K562 (cell line): ENCODE data around the gene ZRANB3. TPM values are rescaled to one million over a fixed set of nuclear protein-coding genes. Genes with fewer than 3 reads are reported as not detected.

Experiments used
- ATAC-seq: fragments of 200-7000 bp; cut with Tn5 transposase; 3 replicates; pipeline ENCODE4 v1.9.1; 2020; ENCODE audit warnings: moderate library complexity
- BruUV-seq: library from RNA; stranded (reverse); fragments of 400-500 nt; replicated peaks from 2 replicates; lab custom pipeline; 2021; lab: Mats Ljungman, UMichigan
- CTCF ChIA-PET: fragments of 300-600 bp; formaldehyde crosslinking; extraction: SDS; loops from one replicate; lab custom pipeline; 2021; ENCODE audit warnings: low intra/inter-chr PET ratio; lab: Yijun Ruan, JAX
- POLR2A ChIA-PET: fragments of 300-600, 350-650 bp; sonication (Branson Sonifier 250); formaldehyde crosslinking; extraction: SDS; loops from one replicate; lab custom pipeline; 2021; ENCODE audit warnings: antibody characterized with exemption, inconsistent platforms; lab: Yijun Ruan, JAX
- DNase-seq, 4 experiments: peaks; one replicate each; pipeline versions ENCODE4 v3.0.0 to v3.0.0-alpha.2; 2011 to 2018; ENCODE audit warnings: low spot score in 3 of 4, mixed read lengths in 3 of 4; ENCODE audit errors: extremely low read depth in 1 of 4
- FAIRE-seq: peaks from 2 replicates; lab custom pipeline; 2011; peaks lifted over from hg19 to GRCh38; lab: Jason Lieb, UNC
- H2AFZ ChIP-seq: 2 replicates; pipeline ENCODE4 v1.6.0; 2011; ENCODE audit warnings: low read depth, low read length, control low read depth, inconsistent platforms
- H3K27ac ChIP-seq: fragments of 200-600 bp; 3 replicates; pipeline ENCODE4 v1.8.0; 2011; ENCODE audit warnings: low read depth, mild to moderate bottlenecking, control low read depth, inconsistent platforms, low read length, moderate library complexity, mixed read lengths; ENCODE audit errors: extremely low read depth
- H3K27me3 ChIP-seq, 2 experiments: fragments of 300-600 bp in 1 of 2; 2 replicates in 1 of 2; 3 replicates in 1 of 2; pipeline versions ENCODE4 v1.6.0 to v1.8.0; 2011; ENCODE audit warnings: inconsistent platforms in 2 of 2, low read length in 2 of 2, mild to moderate bottlenecking in 1 of 2, mixed read lengths in 1 of 2, moderate library complexity in 1 of 2; ENCODE audit not compliant: control insufficient read depth in 2 of 2, insufficient read depth in 2 of 2
- H3K36me3 ChIP-seq: fragments of 300-600 bp; 3 replicates; pipeline ENCODE4 v1.8.0; 2011; ENCODE audit warnings: mild to moderate bottlenecking, low read length, inconsistent platforms; ENCODE audit not compliant: control insufficient read depth, insufficient read depth
- H3K4me1 ChIP-seq, 2 experiments: fragments of 200-600 bp in 1 of 2; replicated peaks in 1 of 2; 2 replicates in 1 of 2; 3 replicates in 1 of 2; pipeline versions ENCODE4 v1.5.1 to v1.8.0; 2011; ENCODE audit warnings: inconsistent platforms in 2 of 2, low read length in 2 of 2, mild to moderate bottlenecking in 1 of 2, mixed read lengths in 1 of 2, moderate library complexity in 1 of 2; ENCODE audit not compliant: control insufficient read depth in 2 of 2, insufficient read depth in 2 of 2
- H3K4me2 ChIP-seq: 2 replicates; pipeline ENCODE4 v1.6.1; 2011; ENCODE audit warnings: low read length, control low read depth, inconsistent platforms, mixed read lengths; ENCODE audit not compliant: insufficient read depth
- H3K4me3 ChIP-seq: fragments of 200-600 bp; sonication (generic), shearing (Covaris generic); 2 replicates; pipeline ENCODE4 v1.5.1; 2016; ENCODE audit warnings: control low read depth, inconsistent platforms
- H3K79me2 ChIP-seq: fragments of 200-600 bp; 3 replicates; pipeline ENCODE4 v1.8.0; 2011; ENCODE audit warnings: low read length, inconsistent platforms; ENCODE audit not compliant: control insufficient read depth, insufficient read depth
- H3K9ac ChIP-seq, 2 experiments: 2 replicates each; pipeline versions ENCODE4 v1.6.0 to v1.6.1; 2011; ENCODE audit warnings: low read depth in 2 of 2, low read length in 2 of 2, control low read depth in 1 of 2, inconsistent platforms in 1 of 2, mild to moderate bottlenecking in 1 of 2, mixed read lengths in 1 of 2; ENCODE audit not compliant: insufficient read depth in 1 of 2
- H3K9me1 ChIP-seq: one replicate; pipeline ENCODE4 v1.6.0; 2011; ENCODE audit warnings: inconsistent platforms, mild to moderate bottlenecking, low read length, moderate library complexity; ENCODE audit not compliant: control insufficient read depth, insufficient read depth
- H3K9me3 ChIP-seq: replicated peaks from 2 replicates; pipeline ENCODE4 v1.5.1; 2011; ENCODE audit warnings: low read depth, low read length, inconsistent platforms; ENCODE audit not compliant: control insufficient read depth, insufficient read depth
- H4K20me1 ChIP-seq: replicated peaks from 2 replicates; pipeline ENCODE4 v1.6.1; 2011; ENCODE audit warnings: low read length, inconsistent platforms, mixed read lengths; ENCODE audit not compliant: control insufficient read depth, insufficient read depth
- ARID1B ChIP-seq: fragments of 450-650 bp; IDR thresholded peaks from 2 replicates; pipeline ENCODE4 v1.6.1; 2016; ENCODE audit warnings: antibody characterized with exemption, mild to moderate bottlenecking, inconsistent platforms
- ATF6 ChIP-seq: sonication (generic); formaldehyde crosslinking; IDR thresholded peaks from 2 replicates; pipeline ENCODE4 v1.4.0; 2020; ENCODE audit warnings: mild to moderate bottlenecking, missing genetic modification reagents
- EWSR1 ChIP-seq: fragments of 450-650 bp; IDR thresholded peaks from 2 replicates; pipeline ENCODE4 v1.6.1; 2018; ENCODE audit warnings: borderline replicate concordance, mild to moderate bottlenecking, low read depth, moderate library complexity; ENCODE audit not compliant: partially characterized antibody
- NFATC3 ChIP-seq: fragments of 450-650 bp; IDR thresholded peaks from 2 replicates; pipeline ENCODE4 v1.6.1; 2017; ENCODE audit warnings: mild to moderate bottlenecking
- PHF8 ChIP-seq: fragments of 200-600 bp; sonication (generic); IDR thresholded peaks from 2 replicates; pipeline ENCODE4 v1.6.1; 2012; ENCODE audit warnings: mixed run types, mild to moderate bottlenecking, inconsistent platforms, low read length, moderate library complexity, borderline replicate concordance
- RERE ChIP-seq: sonication (generic); formaldehyde crosslinking; IDR thresholded peaks from 2 replicates; pipeline ENCODE4 v1.8.0; 2023; ENCODE audit warnings: missing genetic modification reagents, mild to moderate bottlenecking, borderline replicate concordance
- SRSF3 ChIP-seq: fragments of 200-400 bp; formaldehyde crosslinking; IDR thresholded peaks from 2 replicates; pipeline ENCODE4 v1.6.1; 2016; ENCODE audit warnings: mild to moderate bottlenecking, low read length, moderate library complexity; ENCODE audit not compliant: insufficient read depth
- ZC3H11A ChIP-seq: IDR thresholded peaks from 2 replicates; pipeline ENCODE4 v1.6.1; 2012; ENCODE audit warnings: low read depth, low read length, improper control_type of control experiment
- WGBS: fragments of 100-300 bp; shearing (Covaris generic); methylation state at CpG from one replicate; pipeline ENCODE4 v1.1.6; 2016; ENCODE audit warnings: low coverage, mixed read lengths; ENCODE audit not compliant: insufficient coverage; ENCODE audit errors: missing lambda C conversion rate; 5-methylcytosine and 5-hydroxymethylcytosine counted together
- in situ Hi-C: fragments of 300-500 bp; cut with MboI; formaldehyde crosslinking; loops from 4 replicates; pipeline ENCODE4 v1.15.0; 2018; ENCODE audit warnings: inconsistent platforms, mixed read lengths
- intact Hi-C: fragments of 100-400 bp; cut with micrococcal nuclease; formaldehyde crosslinking; loops from 2 replicates; pipeline ENCODE4 v1.14.2; 2022
- polyA plus RNA-seq, 8 experiments: library from polyadenylated mRNA; depleted of rRNA in 4 of 8; stranded (reverse) in 5 of 8; unstranded in 3 of 8; fragments of >200 nt; fragmentation: Nextera tagmentation in 2 of 8; fragmentation: Illumina TruSeq in 1 of 8; extraction: Ambion mirVana in 2 of 8; extraction: Trizol in 1 of 8; gene quantifications; 2 replicates each; pipeline versions ENCODE4 v1.2.1 to v1.2.3, GENCODE V29; 2011 to 2014; ENCODE audit warnings: inconsistent platforms in 1 of 8, missing spikeins in 1 of 8
- total RNA-seq, 7 experiments: library from RNA; depleted of rRNA in 6 of 7; stranded (reverse); fragments of >200 nt in 6 of 7; fragmentation: Illumina TruSeq in 2 of 7; extraction: Trizol in 2 of 7; gene quantifications; 2 replicates each; pipeline versions ENCODE4 v1.2.1 to v1.2.3, GENCODE V29; 2011 to 2021; ENCODE audit warnings: low replicate concordance in 1 of 7

The ZRANB3 gene
- total and polyA plus RNA-seq, 9 of the 15 experiments (the other 6 are each of a cell fraction or from before 2014, with no cell fraction given) = 8.6 to 21.3 (median 14.7) TPM

GRCh38 chr2:135162786-135163185 is 368.2 kb downstream of the ZRANB3 start:
- Histone ChIP-seq H3K27me3 (no peaks in the 10 kb centered on the region), H3K27ac (no peak overlapping the region), H2AFZ (no peak overlapping the region), H3K4me2 (no peak overlapping the region), H3K79me2 (no peaks in the 10 kb centered on the region), H4K20me1 (no peaks in the 10 kb centered on the region), H3K9ac (no peak overlapping the region), H3K9me1 (no peaks in the 10 kb centered on the region), H3K9me3 (no peaks in the 10 kb centered on the region), H3K36me3 (peaks cover 65% of the 10 kb centered on the region)
- in situ Hi-C loops = no loop called here
- 78% methylated on average over 4 of the region's 4 CpGs for WGBS
- CTCF ChIA-PET = no interaction called here
- no TSS peak for BruUV-seq
- no peak for ATAC-seq
- intact Hi-C loops = no loop called here
- TF ChIP-seq PHF8 = no peak
- TF ChIP-seq EWSR1 = no peak
- TF ChIP-seq ARID1B = no peak
- no peak for TF ChIP-seq NFATC3
- TF ChIP-seq SRSF3 = no peak
- TF ChIP-seq RERE = no peak
- TF ChIP-seq ATF6 (CRISPR knock-in tag) = no peak
- no peak for TF ChIP-seq ZC3H11A
- TF ChIP-seq, all 486 proteins: peak for 0
- H3K4me1 ChIP-seq = no peaks in the 10 kb centered on the region
- no peak for DNase-seq
- POLR2A ChIA-PET = interaction anchor here (1.1 kb wide), 1 partner anchor 10 kb away, joined by 4 read pairs; no protein-coding TSS in a partner anchor
- H3K4me3 ChIP-seq = no peak overlapping the region
- FAIRE-seq = no peak
